ENCODE measurements around the gene JARID2.

The JARID2 gene

GRCh38 chr6:15477746-15478145 lies 231.9 kb downstream of the JARID2 start:
- DNase-seq, result no peak

DNA sequence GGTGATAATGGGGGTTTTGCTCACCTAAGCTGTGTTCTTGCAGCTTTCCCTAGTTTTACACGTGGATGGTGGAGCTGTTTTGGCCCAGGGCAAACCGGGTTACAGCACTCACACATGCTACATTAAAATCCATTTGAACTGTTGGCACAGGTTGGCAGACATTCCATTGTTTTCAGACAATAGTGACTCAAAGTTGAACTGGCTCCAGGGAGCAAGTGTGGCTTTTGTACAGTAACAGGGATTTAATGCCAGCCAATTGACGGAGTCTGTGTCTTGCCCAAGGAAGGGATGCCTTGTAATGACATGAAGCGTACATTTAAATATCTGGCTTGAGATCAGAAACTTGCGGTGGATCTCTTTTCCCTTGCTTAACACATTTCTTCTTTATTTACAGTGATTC lies 233.9 kb downstream of the JARID2 start:
- no peak for DNase-seq

- DNase-seq, result no peak
These were observed 234.7 kb downstream of the JARID2 start for GRCh38 chr6:15480525-15480924.

GRCh38 chr6:15481390-15482291 lies 235.8 kb downstream of the JARID2 start:
- no peak for DNase-seq

DNA sequence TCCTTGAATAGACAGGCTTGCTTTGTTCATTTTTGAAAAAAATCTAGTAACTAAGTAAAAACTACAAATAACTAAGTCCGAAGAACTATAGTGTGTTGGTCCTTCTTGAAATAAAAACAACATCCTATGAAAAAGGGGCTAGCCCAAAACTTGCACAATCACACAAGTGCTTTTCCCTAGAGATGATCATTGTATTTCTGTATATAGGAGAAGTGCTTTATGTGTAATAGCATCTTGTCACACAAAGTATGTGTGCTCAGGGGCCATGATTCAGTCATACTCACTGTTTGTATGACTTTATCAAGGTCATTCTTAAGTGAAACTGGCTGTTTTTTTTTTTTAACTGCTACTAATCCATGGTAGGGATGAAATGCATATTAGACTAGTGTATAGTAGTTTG lies 237.2 kb downstream of the JARID2 start:
- no peak for DNase-seq

DNA sequence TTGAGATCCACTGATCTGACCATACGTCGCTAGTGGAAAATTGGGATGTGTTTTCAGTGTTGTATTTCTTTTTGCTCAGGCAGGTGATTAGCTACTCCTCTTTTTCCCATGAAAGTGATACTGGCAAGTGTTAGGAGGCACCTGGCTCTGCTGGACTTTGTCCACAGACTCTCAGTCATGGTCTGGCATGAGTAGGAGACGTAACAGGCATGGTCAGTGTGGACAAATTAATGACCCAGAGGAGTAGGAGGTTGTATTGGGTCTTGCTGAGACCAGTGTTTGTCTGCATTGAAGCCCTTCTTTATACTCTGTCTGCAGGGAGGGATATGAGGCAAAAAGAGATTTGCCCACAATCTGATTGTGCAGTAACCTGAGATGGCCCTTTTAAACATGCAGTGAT lies 238.3 kb downstream of the JARID2 start:
- no peak for DNase-seq

GRCh38 chr6:15484821-15485220 lies 239.0 kb downstream of the JARID2 start:
- DNase-seq, result no peak

GRCh38 chr6:15485936-15486335 lies 240.1 kb downstream of the JARID2 start:
- DNase-seq, result no peak

GRCh38 chr6:15487262-15487661 lies 241.4 kb downstream of the JARID2 start:
- DNase-seq, result no peak

DNA sequence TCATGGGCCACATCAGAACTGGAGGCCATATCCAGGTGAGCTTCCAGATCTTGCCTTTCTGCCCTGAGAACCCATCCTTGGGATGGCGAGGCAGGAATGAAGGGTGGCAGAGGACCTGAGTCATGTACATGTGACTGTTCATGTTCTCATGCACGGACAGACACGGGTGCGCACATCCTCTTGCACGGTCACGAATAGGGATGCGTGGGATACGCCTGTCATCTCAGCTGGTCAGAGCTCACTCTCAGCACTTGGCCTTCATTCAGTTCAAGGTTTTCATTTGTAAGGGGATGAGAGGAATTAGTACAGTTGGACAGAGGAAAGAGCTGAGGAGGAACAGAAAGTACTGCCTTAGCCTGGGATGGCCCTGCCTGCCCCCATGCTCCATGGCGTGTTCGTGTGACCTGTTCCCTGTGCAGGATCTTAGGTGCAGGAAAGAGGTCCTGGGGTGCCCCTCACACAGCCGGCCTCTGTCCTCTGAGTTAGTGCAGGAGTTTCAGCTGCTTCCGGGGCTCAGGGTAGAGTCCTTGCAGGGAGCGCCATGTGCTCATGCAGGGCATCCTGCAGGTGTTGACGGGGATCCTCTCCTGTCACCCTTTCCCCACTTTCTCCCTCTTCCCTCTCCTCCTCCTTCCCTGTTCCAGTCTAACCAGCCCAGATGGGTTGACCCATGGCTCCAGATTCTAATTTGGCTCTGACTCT lies 243.5 kb downstream of the JARID2 start:
- no peak for DNase-seq

- no peak for DNase-seq
These were observed 244.6 kb downstream of the JARID2 start for GRCh38 chr6:15490242-15491100.

DNA sequence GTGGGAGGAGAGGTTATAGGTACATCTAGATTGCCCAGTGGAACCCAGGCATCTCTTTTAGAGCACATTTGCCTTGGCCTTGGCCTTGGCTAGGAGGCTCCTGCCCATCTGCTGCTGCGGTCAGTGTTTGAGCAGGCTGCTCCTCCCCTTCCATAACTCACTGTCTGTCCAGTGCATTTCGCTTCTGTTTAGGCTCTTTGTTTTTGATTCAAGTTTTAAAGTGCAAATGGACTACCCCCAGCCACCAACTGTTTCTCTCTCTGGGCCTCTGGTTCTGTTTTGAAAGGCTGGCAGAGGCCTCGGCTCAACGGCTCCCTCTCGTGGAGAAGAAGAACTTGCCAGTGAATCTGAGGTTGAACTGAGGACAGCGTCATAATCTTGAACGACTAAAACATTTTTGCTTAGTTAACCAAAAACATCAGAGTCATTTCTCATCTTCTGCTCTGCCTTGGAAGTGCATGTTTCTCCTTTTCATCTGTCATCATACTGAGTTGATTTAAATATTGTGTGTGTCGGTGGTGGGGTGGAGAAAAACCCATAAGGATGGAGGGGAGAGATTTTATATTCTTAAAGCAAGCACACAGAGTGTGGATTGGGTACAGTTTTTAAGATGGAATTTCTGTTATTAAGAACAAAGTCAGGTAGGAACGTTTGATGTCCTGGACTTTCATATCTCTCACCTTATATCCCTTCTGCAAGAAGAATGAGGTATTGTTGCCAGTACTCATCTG lies 245.6 kb downstream of the JARID2 start:
- DNase-seq, result peak; percentile 14

GRCh38 chr6:15491986-15492269 lies 246.1 kb downstream of the JARID2 start:
- DNase-seq, result no peak

- no peak for DNase-seq
These were observed 247.7 kb downstream of the JARID2 start for GRCh38 chr6:15493437-15494168.

- DNase-seq, result no peak
These were observed 249.6 kb downstream of the JARID2 start for GRCh38 chr6:15495375-15495901.

DNA sequence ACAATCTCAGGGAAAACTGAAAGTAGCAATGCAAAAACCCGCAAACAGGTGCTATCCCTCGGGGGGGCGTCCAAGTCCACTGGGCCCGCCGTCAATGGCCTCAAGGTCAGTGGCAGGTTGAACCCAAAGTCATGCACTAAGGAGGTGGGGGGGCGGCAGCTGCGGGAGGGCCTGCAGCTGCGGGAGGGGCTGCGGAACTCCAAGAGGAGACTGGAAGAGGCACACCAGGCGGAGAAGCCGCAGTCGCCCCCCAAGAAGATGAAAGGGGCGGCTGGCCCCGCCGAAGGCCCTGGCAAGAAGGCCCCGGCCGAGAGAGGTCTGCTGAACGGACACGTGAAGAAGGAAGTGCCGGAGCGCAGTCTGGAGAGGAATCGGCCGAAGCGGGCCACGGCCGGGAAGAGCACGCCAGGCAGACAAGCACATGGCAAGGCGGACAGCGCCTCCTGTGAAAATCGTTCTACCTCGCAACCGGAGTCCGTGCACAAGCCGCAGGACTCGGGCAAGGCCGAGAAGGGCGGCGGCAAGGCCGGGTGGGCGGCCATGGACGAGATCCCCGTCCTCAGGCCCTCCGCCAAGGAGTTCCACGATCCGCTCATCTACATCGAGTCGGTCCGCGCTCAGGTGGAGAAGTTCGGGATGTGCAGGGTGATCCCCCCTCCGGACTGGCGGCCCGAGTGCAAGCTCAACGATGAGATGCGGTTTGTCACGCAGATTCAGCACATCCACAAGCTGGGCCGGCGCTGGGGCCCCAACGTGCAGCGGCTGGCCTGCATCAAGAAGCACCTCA lies 250.7 kb downstream of the JARID2 start:
- DNase-seq, result no peak

- no peak for DNase-seq
These were observed 252.8 kb downstream of the JARID2 start for GRCh38 chr6:15498640-15499039.

- no peak for DNase-seq
These were observed 253.3 kb downstream of the JARID2 start for GRCh38 chr6:15499125-15499524.

GRCh38 chr6:15499591-15499990 lies 253.7 kb downstream of the JARID2 start:
- DNase-seq, result no peak

DNA sequence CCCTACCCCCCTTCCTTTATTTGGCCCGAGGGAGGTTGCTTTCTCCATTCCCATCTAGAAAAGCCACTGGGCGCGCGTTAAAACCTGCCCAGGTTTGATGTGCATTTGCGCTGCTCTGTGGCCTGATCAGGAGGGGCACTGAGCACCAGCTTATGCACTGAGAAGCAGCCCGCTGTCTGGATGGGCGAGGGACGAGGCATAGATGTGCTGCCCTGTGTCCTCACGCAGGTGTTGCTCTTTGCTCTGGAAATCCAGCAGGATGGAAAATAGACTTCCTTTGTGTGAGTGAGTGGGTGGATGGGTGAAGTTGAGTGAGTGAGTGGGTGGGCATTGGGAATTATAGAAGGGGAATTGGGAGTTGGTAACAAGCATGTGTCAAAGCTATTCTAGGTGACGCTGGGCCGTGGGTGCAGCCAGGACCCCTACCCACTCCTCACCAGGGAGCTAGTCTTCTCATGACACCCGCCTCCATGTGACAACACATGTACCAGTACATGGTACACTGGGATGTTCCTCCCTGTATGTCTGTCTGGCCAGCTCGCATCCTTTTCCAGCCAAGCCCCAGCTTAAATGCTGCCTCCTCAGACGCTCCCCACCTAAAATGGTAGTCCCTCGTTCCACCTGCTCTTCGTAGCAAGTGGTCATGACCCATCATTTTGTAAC lies 254.3 kb downstream of the JARID2 start:
- no peak for DNase-seq
